ENCODE results near the gene CTF1. TPM values are rescaled to one million over a fixed set of nuclear protein-coding genes. Genes with fewer than 3 reads are reported as not detected.

CTF1 gene

Small RNAs within 50 kb of the gene (small RNA-seq; reads per million reads assigned to genes)
- gene AC135048.1 (ENCODE audit: insufficient read depth) = not detected
- gene MIR4519 (ENCODE audit: insufficient read depth) = not detected
- not detected for gene MIR762 (ENCODE audit: insufficient read depth)
